ENCODE results near the gene CCDC81.
"Not testable (repeated sequence)": the region's sequence is repeated elsewhere in the genome, so short reads cannot be mapped to it uniquely, and the experiment has no call there.

CCDC81 gene

GRCh38 chr11:86416494-86416893 is 41.8 kb downstream of the CCDC81 start:
- no peaks in the 10 kb centered on the region for H3K4me1 ChIP-seq (ENCODE audit: control insufficient read depth, insufficient read depth, low read length)

GRCh38 chr11:86416951-86417350 is 42.3 kb downstream of the CCDC81 start:
- not testable (repeated sequence) for H3K9me3 ChIP-seq (ENCODE audit: control insufficient read depth in 2 of 2, low read length in 2 of 2); H3K36me3 ChIP-seq (ENCODE audit: control insufficient read depth in 2 of 2, insufficient read depth in 2 of 2, low read length in 2 of 2); H3K9ac ChIP-seq (ENCODE audit: low read length in 2 of 2); H3K27me3 ChIP-seq (ENCODE audit: control insufficient read depth in 1 of 2, insufficient read depth in 2 of 2, low read length in 2 of 2); H3K27ac ChIP-seq (ENCODE audit: low read length); H3K4me1 ChIP-seq (ENCODE audit: control insufficient read depth, insufficient read depth, low read length); H3K4me3 ChIP-seq (ENCODE audit: low read length in 2 of 2)

More at GRCh38 chr11:86416494-86416893, 41.8 kb downstream of the CCDC81 start:
- Histone ChIP-seq H3K4me3 (ENCODE audit: low read length in 2 of 2) (no peak overlapping the region), H3K27ac (ENCODE audit: low read length) (no peak overlapping the region), H3K27me3 (ENCODE audit: control insufficient read depth in 1 of 2, insufficient read depth in 2 of 2, low read length in 2 of 2) (no peaks in the 10 kb centered on the region), H3K9me3 (ENCODE audit: control insufficient read depth in 2 of 2, low read length in 2 of 2) (no peaks in the 10 kb centered on the region), H3K9ac (ENCODE audit: low read length in 2 of 2) (no peak overlapping the region), H3K36me3 (ENCODE audit: control insufficient read depth in 2 of 2, insufficient read depth in 2 of 2, low read length in 2 of 2) (no peaks in the 10 kb centered on the region)

DNA sequence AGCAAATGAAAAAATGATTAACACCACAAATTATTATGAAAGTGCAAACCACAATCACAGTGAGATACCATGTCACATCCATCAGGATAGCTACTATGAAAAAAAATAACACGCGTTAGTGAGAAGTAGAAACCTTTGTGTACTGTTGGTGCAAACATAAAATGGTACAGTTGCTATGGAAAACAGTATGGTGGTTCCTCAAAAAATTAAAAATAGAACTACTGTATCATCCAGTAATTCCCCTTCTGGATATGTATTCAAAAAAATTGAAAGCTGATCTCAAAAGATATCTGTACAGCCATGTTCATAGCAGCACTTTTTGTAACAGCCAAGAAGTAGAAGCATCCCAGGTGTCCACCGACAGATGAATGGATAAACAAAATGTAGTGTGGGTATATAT is 43.4 kb downstream of the CCDC81 start:
- Histone ChIP-seq H3K27me3 (ENCODE audit: control insufficient read depth in 1 of 2, insufficient read depth in 2 of 2, low read length in 2 of 2) (no peaks in the 10 kb centered on the region), H3K4me3 (ENCODE audit: low read length in 2 of 2) (no peak overlapping the region), H3K9me3 (ENCODE audit: control insufficient read depth in 2 of 2, low read length in 2 of 2) (no peaks in the 10 kb centered on the region), H3K36me3 (ENCODE audit: control insufficient read depth in 2 of 2, insufficient read depth in 2 of 2, low read length in 2 of 2) (no peaks in the 10 kb centered on the region), H3K27ac (ENCODE audit: low read length) (no peak overlapping the region), H3K4me1 (ENCODE audit: control insufficient read depth, insufficient read depth, low read length) (no peaks in the 10 kb centered on the region), H3K9ac (ENCODE audit: low read length in 2 of 2) (no peak overlapping the region)

DNA sequence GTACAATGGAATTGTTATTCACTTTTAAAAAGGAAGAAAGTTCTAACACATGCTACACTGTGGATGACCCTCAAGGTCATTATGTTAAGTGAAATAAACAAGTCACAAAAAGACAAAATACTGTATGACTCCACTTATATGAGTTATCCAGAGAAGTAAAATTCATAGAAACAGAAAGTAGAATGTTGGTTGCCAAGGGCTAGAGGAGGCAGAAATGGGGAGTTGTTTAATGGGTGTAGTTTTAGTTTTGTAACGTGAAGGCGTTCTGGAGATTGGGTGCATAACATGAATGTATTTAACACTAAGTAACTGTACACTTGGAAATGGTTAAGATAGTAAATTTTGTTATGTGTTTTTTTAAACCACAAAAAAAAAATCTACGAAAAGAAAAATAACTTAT is 43.8 kb downstream of the CCDC81 start:
- no peak overlapping the region for H3K27ac ChIP-seq (ENCODE audit: low read length)
- no peak overlapping the region for H3K4me3 ChIP-seq (ENCODE audit: low read length in 2 of 2)
- H3K27me3 ChIP-seq (ENCODE audit: control insufficient read depth in 1 of 2, insufficient read depth in 2 of 2, low read length in 2 of 2), result no peaks in the 10 kb centered on the region
- H3K9me3 ChIP-seq (ENCODE audit: control insufficient read depth in 2 of 2, low read length in 2 of 2), result no peaks in the 10 kb centered on the region
- H3K36me3 ChIP-seq (ENCODE audit: control insufficient read depth in 2 of 2, insufficient read depth in 2 of 2, low read length in 2 of 2), result no peaks in the 10 kb centered on the region
- H3K4me1 ChIP-seq (ENCODE audit: control insufficient read depth, insufficient read depth, low read length), result no peaks in the 10 kb centered on the region
- no peak overlapping the region for H3K9ac ChIP-seq (ENCODE audit: low read length in 2 of 2)

- no peaks in the 10 kb centered on the region for H3K9me3 ChIP-seq (ENCODE audit: control insufficient read depth in 2 of 2, low read length in 2 of 2)
- no peak overlapping the region for H3K27ac ChIP-seq (ENCODE audit: low read length)
- H3K36me3 ChIP-seq (ENCODE audit: control insufficient read depth in 2 of 2, insufficient read depth in 2 of 2, low read length in 2 of 2), result no peaks in the 10 kb centered on the region
- no peaks in the 10 kb centered on the region for H3K27me3 ChIP-seq (ENCODE audit: control insufficient read depth in 1 of 2, insufficient read depth in 2 of 2, low read length in 2 of 2)
- no peaks in the 10 kb centered on the region for H3K4me1 ChIP-seq (ENCODE audit: control insufficient read depth, insufficient read depth, low read length)
- no peak overlapping the region for H3K9ac ChIP-seq (ENCODE audit: low read length in 2 of 2)
- H3K4me3 ChIP-seq (ENCODE audit: low read length in 2 of 2), result no peak overlapping the region
Measured at GRCh38 chr11:86418917-86419316, 44.2 kb downstream of the CCDC81 start.

DNA sequence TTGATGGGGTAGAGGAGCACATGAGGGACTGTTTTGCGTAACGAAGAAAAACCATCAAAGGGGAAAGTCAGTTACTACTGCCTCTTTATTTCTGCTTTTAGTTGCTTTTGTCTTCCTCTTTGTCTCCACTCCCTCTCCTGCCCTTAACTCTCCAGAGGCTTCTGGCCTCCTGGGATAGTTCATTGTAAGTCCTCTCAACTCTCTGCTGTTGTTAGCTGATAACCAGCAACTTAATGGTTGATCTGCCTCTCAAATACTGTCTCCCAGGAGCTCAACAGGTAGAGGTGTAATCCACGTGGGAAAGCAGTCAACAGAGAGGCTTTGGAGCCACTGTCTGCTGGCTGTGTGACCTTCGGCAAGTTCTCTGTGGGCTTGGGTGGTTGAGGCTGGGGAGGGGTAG is 47.3 kb downstream of the CCDC81 start:
- Histone ChIP-seq H3K4me1 (ENCODE audit: control insufficient read depth, insufficient read depth, low read length) (no peaks in the 10 kb centered on the region), H3K9me3 (ENCODE audit: control insufficient read depth in 2 of 2, low read length in 2 of 2) (no peaks in the 10 kb centered on the region), H3K9ac (ENCODE audit: low read length in 2 of 2) (no peak overlapping the region), H3K36me3 (ENCODE audit: control insufficient read depth in 2 of 2, insufficient read depth in 2 of 2, low read length in 2 of 2) (no peaks in the 10 kb centered on the region), H3K4me3 (ENCODE audit: low read length in 2 of 2) (no peak overlapping the region), H3K27ac (ENCODE audit: low read length) (no peak overlapping the region), H3K27me3 (ENCODE audit: control insufficient read depth in 1 of 2, insufficient read depth in 2 of 2, low read length in 2 of 2) (no peaks in the 10 kb centered on the region)

GRCh38 chr11:86422371-86422770 is 47.7 kb downstream of the CCDC81 start:
- Histone ChIP-seq H3K36me3 (ENCODE audit: control insufficient read depth in 2 of 2, insufficient read depth in 2 of 2, low read length in 2 of 2) (no peaks in the 10 kb centered on the region), H3K27me3 (ENCODE audit: control insufficient read depth in 1 of 2, insufficient read depth in 2 of 2, low read length in 2 of 2) (no peaks in the 10 kb centered on the region), H3K9me3 (ENCODE audit: control insufficient read depth in 2 of 2, low read length in 2 of 2) (no peaks in the 10 kb centered on the region), H3K9ac (ENCODE audit: low read length in 2 of 2) (no peak overlapping the region), H3K27ac (ENCODE audit: low read length) (no peak overlapping the region), H3K4me3 (ENCODE audit: low read length in 2 of 2) (no peak overlapping the region), H3K4me1 (ENCODE audit: control insufficient read depth, insufficient read depth, low read length) (no peaks in the 10 kb centered on the region)

DNA sequence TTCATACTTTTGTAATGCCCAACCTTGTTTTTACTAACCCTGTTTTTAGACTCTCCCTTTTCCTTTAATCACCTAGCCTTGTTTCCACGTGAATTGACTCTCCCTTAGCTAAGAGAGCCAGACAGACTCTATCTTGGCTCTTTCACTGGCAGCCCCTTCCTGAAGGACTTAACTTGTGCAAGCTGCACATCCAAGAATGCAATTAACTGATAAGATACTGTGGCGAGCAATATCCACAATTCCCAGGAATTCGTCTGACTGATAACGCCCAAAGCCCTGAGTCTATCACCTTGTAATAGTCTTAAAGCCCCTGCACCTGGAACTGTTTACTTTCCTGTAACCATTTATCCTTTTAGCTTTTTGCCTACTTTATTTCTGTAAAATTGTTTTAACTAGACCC is 48.8 kb downstream of the CCDC81 start:
- not testable (repeated sequence) for H3K27ac ChIP-seq (ENCODE audit: low read length); H3K27me3 ChIP-seq (ENCODE audit: control insufficient read depth in 1 of 2, insufficient read depth in 2 of 2, low read length in 2 of 2)

DNA sequence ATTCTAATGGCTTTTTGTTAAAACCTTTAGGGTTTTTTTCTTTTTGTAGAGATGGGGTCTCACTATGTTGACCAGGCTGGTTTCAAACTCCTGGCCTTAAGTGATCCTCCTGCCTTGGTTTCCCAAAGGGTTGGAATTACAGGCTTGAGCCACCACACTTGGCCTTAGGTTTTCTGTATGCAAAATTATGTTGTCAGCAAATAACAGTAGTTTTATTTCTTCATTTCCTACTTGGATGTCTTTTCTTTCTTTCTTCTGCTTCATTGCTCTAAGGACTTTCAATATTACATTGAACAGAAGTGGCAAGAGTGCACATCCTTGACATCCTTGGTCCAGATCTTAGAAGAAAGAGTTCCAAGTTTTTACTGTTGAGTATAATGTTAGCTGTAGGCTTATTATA is 52.8 kb downstream of the CCDC81 start:
- no peaks in the 10 kb centered on the region for H3K4me1 ChIP-seq (ENCODE audit: control insufficient read depth, insufficient read depth, low read length)
- H3K27me3 ChIP-seq (ENCODE audit: control insufficient read depth in 1 of 2, insufficient read depth in 2 of 2, low read length in 2 of 2), result no peaks in the 10 kb centered on the region
- H3K9me3 ChIP-seq (ENCODE audit: control insufficient read depth in 2 of 2, low read length in 2 of 2), result no peaks in the 10 kb centered on the region
- no peak overlapping the region for H3K27ac ChIP-seq (ENCODE audit: low read length)
- H3K4me3 ChIP-seq (ENCODE audit: low read length in 2 of 2), result no peak overlapping the region
- H3K9ac ChIP-seq (ENCODE audit: low read length in 2 of 2), result no peak overlapping the region
- H3K36me3 ChIP-seq (ENCODE audit: control insufficient read depth in 2 of 2, insufficient read depth in 2 of 2, low read length in 2 of 2), result no peaks in the 10 kb centered on the region

More for the DNA sequence above, 48.8 kb downstream of the CCDC81 start:
- H3K9me3 ChIP-seq (ENCODE audit: control insufficient read depth in 2 of 2, low read length in 2 of 2); H3K9ac ChIP-seq (ENCODE audit: low read length in 2 of 2); H3K36me3 ChIP-seq (ENCODE audit: control insufficient read depth in 2 of 2, insufficient read depth in 2 of 2, low read length in 2 of 2); H3K4me1 ChIP-seq (ENCODE audit: control insufficient read depth, insufficient read depth, low read length); H3K4me3 ChIP-seq (ENCODE audit: low read length in 2 of 2): not testable (repeated sequence)

- H3K4me1 ChIP-seq (ENCODE audit: control insufficient read depth, insufficient read depth, low read length), result no peaks in the 10 kb centered on the region
- no peaks in the 10 kb centered on the region for H3K36me3 ChIP-seq (ENCODE audit: control insufficient read depth in 2 of 2, insufficient read depth in 2 of 2, low read length in 2 of 2)
- H3K9me3 ChIP-seq (ENCODE audit: control insufficient read depth in 2 of 2, low read length in 2 of 2), result no peaks in the 10 kb centered on the region
- H3K4me3 ChIP-seq (ENCODE audit: low read length in 2 of 2), result no peak overlapping the region
- H3K27me3 ChIP-seq (ENCODE audit: control insufficient read depth in 1 of 2, insufficient read depth in 2 of 2, low read length in 2 of 2), result no peaks in the 10 kb centered on the region
- no peak overlapping the region for H3K27ac ChIP-seq (ENCODE audit: low read length)
- no peak overlapping the region for H3K9ac ChIP-seq (ENCODE audit: low read length in 2 of 2)
Measured at GRCh38 chr11:86431258-86431657, 56.6 kb downstream of the CCDC81 start.

- H3K36me3 ChIP-seq (ENCODE audit: control insufficient read depth in 2 of 2, insufficient read depth in 2 of 2, low read length in 2 of 2); H3K27me3 ChIP-seq (ENCODE audit: control insufficient read depth in 1 of 2, insufficient read depth in 2 of 2, low read length in 2 of 2); H3K4me3 ChIP-seq (ENCODE audit: low read length in 2 of 2); H3K9me3 ChIP-seq (ENCODE audit: control insufficient read depth in 2 of 2, low read length in 2 of 2); H3K9ac ChIP-seq (ENCODE audit: low read length in 2 of 2); H3K27ac ChIP-seq (ENCODE audit: low read length); H3K4me1 ChIP-seq (ENCODE audit: control insufficient read depth, insufficient read depth, low read length): not testable (repeated sequence)
Measured at GRCh38 chr11:86433361-86434095, 58.8 kb downstream of the CCDC81 start.

Measured in stomach smooth muscle (tissue), 2 donors.